ENCODE measurements around the gene C1QL4. TPM values are rescaled to one million over a fixed set of nuclear protein-coding genes. Genes with fewer than 3 reads are reported as not detected.
A peak's percentile ranks its signal among the peaks of the same experiment; 100 is the strongest.

The C1QL4 gene
- 0.28 and 0.59 TPM in 2 replicates for total RNA-seq (2021; fragmentation: NEBNext Ultra II Directional; extraction: Animal tissue kit (Norgen Biotek cat#: 25700))
- 0.63 and 0.77 TPM in 2 replicates for polyA plus RNA-seq (2011; rRNA removed)
- 1.00 TPM for polyA plus RNA-seq (2011; cell fraction: cytosol; rRNA removed)
- 1.4 TPM for polyA plus RNA-seq (2011; cell fraction: nucleus; rRNA removed)
- polyA plus RNA-seq (2012, experiment 1 of 2) = 0.54 to 0.74 TPM (median 0.65 TPM) in 4 replicates
- polyA plus RNA-seq (2012, experiment 2 of 2) = 0.34 TPM
- 0.30 TPM for polyA plus RNA-seq (2013, experiment 1 of 2)
- 0.22 TPM for polyA plus RNA-seq (2013, experiment 2 of 2)
- polyA minus RNA-seq (2011; rRNA and poly(A)+ RNA removed) = not detected in 2 replicates
- not detected for polyA minus RNA-seq (2011; cell fraction: cytosol; rRNA and poly(A)+ RNA removed)
- polyA minus RNA-seq (2011; cell fraction: nucleus; rRNA and poly(A)+ RNA removed) = 0.70 TPM
- long read RNA-seq, experiment 1 = 0 reads
- long read RNA-seq, experiment 2 = 0 reads

DNA sequence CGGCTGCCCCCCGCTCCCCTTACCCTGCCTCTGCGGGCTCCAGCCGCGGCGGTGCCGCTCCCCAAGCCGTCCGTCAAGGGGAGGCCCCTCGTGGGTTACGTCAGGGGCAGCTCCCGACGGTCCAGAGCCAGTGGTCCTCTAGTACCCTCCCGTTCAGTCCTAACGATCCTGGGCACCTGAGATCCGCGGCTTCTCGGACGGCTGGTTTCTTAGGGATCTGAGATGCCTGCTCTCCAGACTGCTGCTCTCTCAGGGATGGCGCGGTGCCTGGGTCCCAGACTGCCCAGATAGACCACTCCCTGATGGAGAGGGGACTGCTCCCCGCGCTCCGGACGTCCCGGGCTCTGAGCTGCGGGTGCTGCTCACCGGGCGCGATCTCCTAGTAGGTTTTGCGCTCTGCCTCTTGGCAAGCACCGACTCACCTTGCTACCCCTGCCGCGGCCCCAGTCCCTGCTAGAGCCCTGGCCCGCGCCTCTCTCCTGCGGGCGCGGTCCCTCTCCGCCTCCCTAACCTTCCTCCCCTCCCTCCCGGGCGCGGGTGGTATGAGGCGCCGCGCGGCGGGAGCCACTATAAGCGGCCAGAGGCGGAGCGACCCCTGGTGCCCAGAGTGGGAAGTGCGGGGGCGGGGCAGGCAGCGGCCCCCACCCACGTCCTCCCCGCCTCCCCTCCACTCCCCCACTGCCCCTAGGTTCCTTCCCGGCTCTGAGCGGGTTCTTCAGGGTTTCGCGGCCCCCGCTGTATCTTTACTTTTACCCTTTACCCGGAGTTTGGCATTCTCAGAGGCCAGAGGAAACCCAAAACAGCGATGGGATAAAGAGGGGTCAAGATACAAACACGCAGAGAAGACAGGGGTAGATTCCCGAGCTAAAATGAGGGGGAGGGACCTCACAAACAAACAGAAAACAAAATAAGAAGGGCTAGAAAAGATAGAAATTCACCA is at the start of gene C1QL4:
C1QL4 (minus strand) TSS at position 544 of the 940 bp plus-strand sequence. CDS start 711 bp downstream, outside the sequence.
- H3K9ac ChIP-seq (replicated peaks in 1 of 4; ENCODE audit: extremely low read depth in 1 of 4, low read depth in 3 of 4, low read length in 3 of 4) = no peak within 1 kb of the TSS
- TF ChIP-seq TAF1 (IDR thresholded peaks at IDR 0.05; ENCODE audit: low read depth, low read length) (peak; percentile 51; the same call in 1 of the 2 replicates), KDM5A (IDR thresholded peaks at IDR 0.05; ENCODE audit: low read length) (no peak), EP300 (IDR thresholded peaks at IDR 0.05; ENCODE audit: borderline replicate concordance in 1 of 2, low read depth in 2 of 2, low read length in 2 of 2) (no peak), SIRT6 (IDR thresholded peaks at IDR 0.05; ENCODE audit: low read length) (no peak), TBP (IDR thresholded peaks at IDR 0.05; ENCODE audit: low read depth, low read length) (peak; percentile 65; the same call in 1 of the 2 replicates), YY1 (IDR thresholded peaks at IDR 0.05; ENCODE audit: low read depth, low read length) (peak; percentile 5; the same call in 1 of the 2 replicates), EZH2 (IDR thresholded peaks at IDR 0.05; ENCODE audit: low read depth, low read length, severe bottlenecking) (peak; percentile 31), TAF7 (optimal IDR thresholded peaks at IDR 0.05; ENCODE audit: borderline replicate concordance, low read depth, low read length) (peak; percentile 39)

More for the DNA sequence above, at the start of gene C1QL4:
- Histone ChIP-seq H3K23ac (ENCODE audit: insufficient read length) (no peak within 1 kb of the TSS), H3K18ac (ENCODE audit: extremely low read depth, low read length) (no peak within 1 kb of the TSS; the same call in 1 of the 2 replicates), H3K56ac (replicated peaks; ENCODE audit: insufficient read length, low read depth, low read length) (no peak within 1 kb of the TSS), H2AFZ (ENCODE audit: low read length) (peak within 1 kb of the TSS; percentile 43; the same call in 1 of the 2 replicates), H2AK5ac (ENCODE audit: low read depth, low read length) (no peak within 1 kb of the TSS), H3K79me2 (ENCODE audit: control insufficient read depth in 1 of 2, insufficient read depth in 2 of 2, low read length in 2 of 2) (no peaks in the 10 kb centered on the region), H4K20me1 (replicated peaks in 1 of 2; ENCODE audit: control insufficient read depth in 1 of 2, insufficient read depth in 2 of 2, low read length in 2 of 2) (peaks cover 3 to 6% of the 10 kb centered on the region in 2 experiments), H2BK12ac (ENCODE audit: low read depth, low read length) (no peak within 1 kb of the TSS), H2BK15ac (ENCODE audit: low read length) (0 out of 2 replicates have a peak within 1 kb of the TSS, but pooled peaks have one; percentile 77), H2BK20ac (ENCODE audit: low read length) (no peak within 1 kb of the TSS), H3K9me3 (ENCODE audit: insufficient read depth in 2 of 2, low read depth in 1 of 2, low read length in 1 of 2) (peaks cover 0 to 6% of the 10 kb centered on the region in 2 experiments; a peak in 1 of 4 replicates), H4K5ac (ENCODE audit: insufficient read length, low read depth, low read length) (no peak within 1 kb of the TSS), H3K4ac (replicated peaks; ENCODE audit: insufficient read length, low read depth, low read length) (no peak within 1 kb of the TSS), H3K4me2 (ENCODE audit: insufficient read depth in 1 of 2, low read depth in 2 of 2, low read length in 2 of 2) (peak within 1 kb of the TSS; percentile 12 to 70), H3K4me1 (replicated peaks in 1 of 4; ENCODE audit: control insufficient read depth in 3 of 4, insufficient read depth in 4 of 4, low read length in 3 of 4) (peaks cover 0 to 44% (median 26%) of the 10 kb centered on the region in 4 experiments; a peak in 6 of 7 replicates), H3K14ac (ENCODE audit: insufficient read length) (no peak within 1 kb of the TSS), H2BK5ac (ENCODE audit: low read depth, low read length) (no peak within 1 kb of the TSS), H3K4me3 (ENCODE audit: extremely low read depth in 1 of 4, insufficient read depth in 2 of 4, low read depth in 3 of 4, low read length in 4 of 4) (peak within 1 kb of the TSS; percentile 10 to 63 (median 34); a peak in 7 of 8 replicates), H2BK120ac (replicated peaks; ENCODE audit: low read depth, low read length) (no peak within 1 kb of the TSS), H3K27me3 (replicated peaks in 1 of 4; ENCODE audit: control insufficient read depth in 3 of 4, extremely low read depth in 1 of 4, insufficient read depth in 3 of 4, low read length in 3 of 4) (peaks cover 76 to 100% (median 94%) of the 10 kb centered on the region in 4 experiments), H3K79me1 (ENCODE audit: low read depth, low read length) (no peaks in the 10 kb centered on the region), H3K27ac (ENCODE audit: low read depth, low read length) (no peak within 1 kb of the TSS), H4K8ac (ENCODE audit: extremely low read depth, insufficient read depth, low read length) (peak within 1 kb of the TSS; percentile 78; the same call in 1 of the 2 replicates), H3K36me3 (ENCODE audit: control insufficient read depth in 2 of 4, insufficient read depth in 4 of 4, low read length in 3 of 4) (peaks cover 0 to 8% (median 0%) of the 10 kb centered on the region in 4 experiments; a peak in 1 of 8 replicates), H3K23me2 (ENCODE audit: low read depth, low read length) (peaks cover 7% of the 10 kb centered on the region; the same call in 1 of the 2 replicates), H4K91ac (replicated peaks; ENCODE audit: insufficient read length, low read length) (no peak within 1 kb of the TSS)
- 5% methylated on average over 41 of the region's 65 CpGs; no CpG with 5 or more reads in 1 of the 2 experiments for WGBS, 2 experiments (ENCODE audit: extremely low coverage in 1 of 2, insufficient coverage in 1 of 2, insufficient read length in 1 of 2, insufficient replicate concordance in 2 of 2, low coverage in 1 of 2, low lambda C conversion rate in 2 of 2, missing lambda C conversion rate in 1 of 2)
- ChIA-PET POLR2A (ENCODE audit: partially characterized antibody) (interaction anchor here (1.1 to 6.2 kb wide), 5 partner anchors 10 to 43 kb away, joined by 3 to 37 read pairs (median 7); partner anchors contain the start of genes DNAJC22, PRPH and TROAP), CTCF (ENCODE audit: partially characterized antibody) (interaction anchor here (0.9 to 12.7 kb wide), 14 partner anchors 11 to 375 kb away, joined by 3 to 276 read pairs (median 4); partner anchors contain the start of genes DNAJC22, PRPH and SPATS2)
- DNase-seq (ENCODE audit: low read depth in 1 of 2, low spot score in 2 of 2) (peak in 1 of 2 experiments; percentile 99), FAIRE-seq (no peak)

All from H1 (cell line).